Stimulated activated CD8-positive, alpha-beta memory T cell treated with anti-CD3 and anti-CD28 coated beads, Interleukin-7, amount 100 ng/mL, for 48 hours (primary cell): ENCODE measurements around the gene LCP1.
"Not testable (repeated sequence)": the region's sequence is repeated elsewhere in the genome, so short reads cannot be mapped to it uniquely, and the experiment has no call there.

ENCODE experiments used
- DNase-seq, 2 donors: peaks; one replicate each; pipeline ENCODE4 v3.0.0-alpha.2; 2020; ENCODE audit warnings: low read depth in 1 of 2; ENCODE audit errors: extremely low read depth in 1 of 2

Gene LCP1

GRCh38 chr13:46162741-46163140 is 19.2 kb downstream of the LCP1 start:
- not testable (repeated sequence) for DNase-seq

- DNase-seq: no peak
These were observed 21.4 kb downstream of the LCP1 start for GRCh38 chr13:46160471-46161066.

- DNase-seq: no peak
These were observed 21.9 kb downstream of the LCP1 start for GRCh38 chr13:46160065-46160464.

DNA sequence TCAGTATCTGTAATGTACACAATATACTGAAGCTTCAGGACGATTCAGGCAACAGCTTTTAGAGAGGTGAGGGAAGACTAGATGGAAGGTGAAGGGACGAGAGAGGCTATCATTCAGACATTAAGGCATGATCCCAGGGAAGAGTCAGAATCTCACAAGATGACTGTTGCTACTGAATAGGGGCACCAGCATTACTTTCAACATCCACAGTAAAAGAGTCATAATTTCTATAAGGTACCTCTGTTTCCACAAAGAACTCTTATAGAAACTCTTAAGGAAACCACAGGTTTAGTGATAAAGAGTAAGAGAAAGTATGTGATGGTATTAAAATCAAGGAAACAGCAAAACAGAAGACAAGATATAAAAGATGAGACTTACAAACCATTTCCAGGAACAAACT is 23.0 kb downstream of the LCP1 start:
- DNase-seq: no peak

- no peak for DNase-seq
These were observed 23.8 kb downstream of the LCP1 start for GRCh38 chr13:46158222-46158621.

DNA sequence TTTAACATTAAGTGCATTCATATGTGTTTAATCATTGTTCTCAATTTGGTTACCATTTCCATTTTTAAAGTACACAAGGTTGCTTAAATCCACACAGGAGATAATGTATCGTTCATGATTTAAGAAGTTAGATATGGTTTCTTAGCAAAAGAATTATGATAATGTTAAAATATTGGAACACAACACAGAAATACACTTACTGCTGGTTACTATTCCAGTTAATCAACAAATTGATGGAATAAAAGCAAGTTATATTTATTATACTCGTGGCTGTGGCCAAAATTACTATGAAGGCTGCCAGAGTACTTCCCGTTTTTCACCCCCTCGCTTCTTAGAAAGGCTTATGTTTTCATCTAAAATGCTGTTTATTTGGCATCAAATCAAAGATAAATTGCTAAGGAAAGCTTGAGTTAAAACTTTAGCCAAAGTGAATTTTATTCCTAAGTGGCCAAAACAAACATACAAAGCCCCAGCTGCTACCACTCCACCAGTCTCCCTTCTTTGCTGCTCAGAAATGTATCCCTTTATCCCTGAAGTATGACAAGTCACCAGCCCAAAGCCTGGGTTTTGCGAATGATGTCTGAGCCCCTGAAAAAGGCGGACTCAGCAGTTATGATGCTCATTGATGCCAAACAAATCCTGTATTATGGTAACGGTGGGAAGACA is 27.7 kb downstream of the LCP1 start:
- DNase-seq: no peak

GRCh38 chr13:46152627-46153328 is 29.2 kb downstream of the LCP1 start:
- DNase-seq: no peak

DNA sequence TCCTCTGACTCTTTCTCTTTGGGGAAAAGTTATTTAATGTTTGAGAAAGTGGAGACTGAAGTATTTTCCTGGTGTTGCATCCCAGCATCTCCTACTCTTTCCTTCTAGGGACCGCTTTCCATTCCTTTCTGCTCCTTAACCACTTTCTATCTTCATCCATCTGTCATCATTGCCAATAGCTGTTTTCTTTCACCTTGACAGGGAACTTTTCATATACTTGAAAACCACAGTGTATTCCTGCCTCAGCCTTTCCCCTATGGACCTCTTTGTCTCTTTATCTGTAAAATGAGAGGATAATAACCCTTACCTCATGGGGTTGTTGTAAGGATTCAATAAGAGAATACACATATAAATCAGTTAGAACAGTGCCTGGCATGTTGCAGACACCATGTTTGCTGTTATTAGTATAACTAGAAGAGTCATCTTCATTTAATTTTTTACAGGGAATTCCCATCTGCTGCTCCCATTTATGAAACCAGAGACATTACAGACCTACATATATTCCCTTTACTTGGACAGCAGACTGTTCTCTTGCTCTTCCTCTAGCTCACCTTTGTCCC is 31.8 kb downstream of the LCP1 start:
- DNase-seq: no peak

- DNase-seq: no peak
These were observed 32.5 kb downstream of the LCP1 start for GRCh38 chr13:46149272-46150133.

- DNase-seq: no peak
These were observed 35.1 kb downstream of the LCP1 start for GRCh38 chr13:46146898-46147297.

DNA sequence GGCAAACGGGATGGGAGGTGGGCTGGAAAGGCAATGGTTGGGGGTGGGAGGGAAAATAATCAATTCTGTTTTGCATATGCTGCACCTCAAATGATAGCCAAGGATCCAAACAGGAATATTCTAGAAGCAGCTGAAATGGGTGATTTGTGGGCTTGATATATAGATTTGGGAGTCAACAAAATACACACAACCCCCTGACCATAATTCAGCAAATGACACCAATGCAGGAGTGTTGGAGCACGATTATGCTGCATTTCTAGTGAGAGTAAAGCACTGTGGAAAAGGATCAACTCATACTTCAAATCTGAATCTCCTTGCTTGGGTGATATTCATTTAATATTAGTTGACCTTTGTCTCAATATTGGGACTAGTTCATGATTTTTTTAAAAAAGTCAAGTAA is 36.0 kb downstream of the LCP1 start:
- no peak for DNase-seq

GRCh38 chr13:46145135-46145534 is 36.8 kb downstream of the LCP1 start:
- DNase-seq: no peak

GRCh38 chr13:46143184-46143701 is 38.7 kb downstream of the LCP1 start:
- DNase-seq: no peak

DNA sequence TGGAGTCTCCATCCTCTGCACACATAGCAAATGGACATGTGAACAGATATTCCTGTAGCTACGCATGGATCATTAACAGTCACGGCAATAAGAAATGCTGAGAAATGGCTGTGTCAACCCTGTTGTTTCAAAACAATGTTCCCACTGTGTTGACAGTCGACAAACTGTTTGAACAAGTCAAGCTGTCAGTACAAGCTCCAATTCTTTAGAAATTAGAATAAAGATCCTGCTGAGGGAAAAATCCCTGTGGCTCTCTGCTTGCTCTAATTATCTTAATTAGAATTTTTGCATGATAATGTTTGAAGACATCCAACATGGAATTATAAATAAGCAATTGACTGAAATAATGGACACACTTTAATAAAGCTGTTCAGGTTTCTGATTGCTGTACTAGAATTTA is 39.2 kb downstream of the LCP1 start:
- DNase-seq: no peak

GRCh38 chr13:46140044-46140443 is 41.9 kb downstream of the LCP1 start:
- no peak for DNase-seq

GRCh38 chr13:46137627-46138317 is 44.2 kb downstream of the LCP1 start:
- no peak for DNase-seq

- no peak for DNase-seq
These were observed 45.3 kb downstream of the LCP1 start for GRCh38 chr13:46136688-46137087.

DNA sequence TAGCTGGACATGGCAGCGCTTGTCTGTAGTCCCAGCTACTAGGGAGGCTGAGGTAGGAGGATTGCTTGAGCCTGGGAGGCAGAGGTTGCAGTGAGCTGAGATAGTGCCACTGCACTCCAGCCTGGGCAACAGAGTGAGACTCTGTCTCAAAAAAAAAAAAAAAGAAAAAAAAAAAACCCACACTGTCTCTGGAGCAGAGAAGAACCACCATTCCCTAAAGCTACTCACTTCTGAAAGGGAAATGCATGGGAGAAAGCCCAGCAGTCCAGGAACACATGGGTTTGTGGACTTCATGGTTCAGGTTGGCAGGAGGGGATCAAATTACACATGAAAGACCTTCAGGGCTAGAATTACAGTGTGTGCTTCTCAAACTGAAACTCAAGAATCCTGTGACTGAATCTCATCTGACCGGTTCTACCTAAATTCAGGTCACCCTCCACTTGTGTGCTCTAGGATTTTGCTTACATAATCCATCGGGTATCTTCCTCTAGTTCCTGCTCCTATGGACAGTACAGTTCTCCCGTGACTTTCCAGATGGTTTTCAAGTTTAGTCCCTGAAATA is 46.9 kb downstream of the LCP1 start:
- DNase-seq: no peak

DNA sequence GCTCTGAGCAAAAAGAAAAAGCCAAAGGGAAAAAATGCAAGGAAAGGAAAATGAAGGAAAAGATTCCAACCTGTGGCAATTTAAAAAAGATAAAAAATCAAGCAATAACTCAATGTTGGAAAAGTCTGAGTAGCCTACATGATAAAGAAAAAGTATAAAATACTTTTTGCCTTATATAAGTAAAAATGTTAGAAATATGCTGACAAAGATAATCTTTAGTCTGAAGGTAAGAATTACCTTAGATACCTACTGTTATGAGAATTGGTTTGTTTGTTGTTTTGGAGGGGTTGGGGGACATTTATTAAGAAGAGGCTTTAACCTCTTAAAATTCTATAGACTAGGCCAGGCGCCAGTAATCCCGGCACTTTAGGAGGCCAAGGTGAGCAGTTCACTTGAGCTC is 47.5 kb downstream of the LCP1 start:
- DNase-seq: no peak

DNA sequence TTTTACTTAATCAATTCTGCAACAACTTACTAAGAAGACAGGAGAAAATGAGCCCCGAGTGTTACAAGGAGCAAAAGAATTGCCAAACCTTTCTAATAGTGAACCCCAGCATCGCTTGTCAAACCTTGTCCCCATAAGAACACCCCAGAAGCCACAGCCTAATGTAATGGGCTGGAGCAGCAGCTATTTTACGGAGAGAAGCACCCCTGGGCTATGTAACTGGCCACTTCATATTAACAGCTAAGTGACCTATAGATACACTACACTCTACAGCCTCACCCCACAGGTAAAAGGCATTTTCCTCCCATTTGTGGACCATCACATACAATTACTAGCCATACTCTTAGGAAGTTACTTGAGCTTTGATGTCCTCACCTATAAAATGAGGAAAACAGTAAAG is 49.9 kb downstream of the LCP1 start:
- no peak for DNase-seq
